ENCODE data around the gene MAPT.

DNA sequence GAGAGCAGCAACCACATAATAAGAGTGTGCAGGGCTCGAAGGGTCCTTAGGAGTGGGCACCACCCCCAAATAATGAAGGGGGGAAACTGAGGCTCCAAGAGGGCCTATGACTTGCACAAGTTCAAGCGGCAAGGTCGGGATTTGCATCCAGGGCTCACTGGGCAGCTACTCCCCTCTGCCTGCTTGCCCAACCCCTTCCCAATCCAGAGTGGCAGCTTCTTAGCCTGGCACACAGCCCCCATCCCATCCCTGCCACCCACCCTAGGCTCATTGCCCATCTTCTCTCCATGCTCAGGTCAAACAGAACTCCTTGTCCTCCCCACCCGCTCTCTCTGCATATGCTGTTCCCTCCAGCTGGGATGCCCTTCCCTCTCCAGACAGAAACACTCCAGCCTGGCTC lies 47.3 kb upstream of the MAPT start:
- TF ChIP-seq, protein P1, sequence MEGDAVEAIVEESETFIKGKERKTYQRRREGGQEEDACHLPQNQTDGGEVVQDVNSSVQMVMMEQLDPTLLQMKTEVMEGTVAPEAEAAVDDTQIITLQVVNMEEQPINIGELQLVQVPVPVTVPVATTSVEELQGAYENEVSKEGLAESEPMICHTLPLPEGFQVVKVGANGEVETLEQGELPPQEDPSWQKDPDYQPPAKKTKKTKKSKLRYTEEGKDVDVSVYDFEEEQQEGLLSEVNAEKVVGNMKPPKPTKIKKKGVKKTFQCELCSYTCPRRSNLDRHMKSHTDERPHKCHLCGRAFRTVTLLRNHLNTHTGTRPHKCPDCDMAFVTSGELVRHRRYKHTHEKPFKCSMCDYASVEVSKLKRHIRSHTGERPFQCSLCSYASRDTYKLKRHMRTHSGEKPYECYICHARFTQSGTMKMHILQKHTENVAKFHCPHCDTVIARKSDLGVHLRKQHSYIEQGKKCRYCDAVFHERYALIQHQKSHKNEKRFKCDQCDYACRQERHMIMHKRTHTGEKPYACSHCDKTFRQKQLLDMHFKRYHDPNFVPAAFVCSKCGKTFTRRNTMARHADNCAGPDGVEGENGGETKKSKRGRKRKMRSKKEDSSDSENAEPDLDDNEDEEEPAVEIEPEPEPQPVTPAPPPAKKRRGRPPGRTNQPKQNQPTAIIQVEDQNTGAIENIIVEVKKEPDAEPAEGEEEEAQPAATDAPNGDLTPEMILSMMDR (conservative IDR thresholded peaks at IDR 0.05; ENCODE audit: low read depth, low read length) = no peak
- TF ChIP-seq EZH2phosphoT487 (IDR thresholded peaks at IDR 0.05; ENCODE audit: borderline replicate concordance, low read length) (no peak), EZH2 (IDR thresholded peaks at IDR 0.05; ENCODE audit: low read length, unreplicated experiment) (no peak)

Measured in PC-3 (cell line).